ENCODE measurements around the gene NUP98.
A peak's percentile ranks its signal among the peaks of the same experiment; 100 is the strongest.

Gene NUP98

GRCh38 chr11:3797329-3798090, at the start of gene NUP98:
Gene NUP98 (minus strand): TSS chr11:3797554. CDS start chr11:3782117, 15,437 bp downstream.
- peak; percentile 100 for DNase-seq

DNA sequence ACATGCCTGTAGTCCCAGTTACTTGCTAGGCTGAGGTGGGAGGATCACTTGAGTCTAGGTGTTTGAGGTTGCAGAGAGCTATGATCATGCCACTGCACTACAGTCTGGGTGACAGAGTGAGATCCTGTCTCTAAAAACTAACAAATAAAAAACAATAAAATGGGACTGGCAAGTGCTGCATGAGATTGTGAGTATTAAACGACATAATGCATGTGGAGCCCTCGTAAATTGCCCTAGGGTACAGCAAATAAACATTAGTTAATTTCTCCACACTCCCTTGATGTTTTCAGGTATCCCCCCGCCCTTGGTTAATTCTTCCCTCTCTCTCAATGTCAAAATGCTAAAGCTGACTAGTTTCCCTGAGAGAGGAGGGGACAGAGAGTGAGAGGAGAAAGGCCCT, 48.3 kb upstream of the NUP98 start:
- no peak for DNase-seq

DNA sequence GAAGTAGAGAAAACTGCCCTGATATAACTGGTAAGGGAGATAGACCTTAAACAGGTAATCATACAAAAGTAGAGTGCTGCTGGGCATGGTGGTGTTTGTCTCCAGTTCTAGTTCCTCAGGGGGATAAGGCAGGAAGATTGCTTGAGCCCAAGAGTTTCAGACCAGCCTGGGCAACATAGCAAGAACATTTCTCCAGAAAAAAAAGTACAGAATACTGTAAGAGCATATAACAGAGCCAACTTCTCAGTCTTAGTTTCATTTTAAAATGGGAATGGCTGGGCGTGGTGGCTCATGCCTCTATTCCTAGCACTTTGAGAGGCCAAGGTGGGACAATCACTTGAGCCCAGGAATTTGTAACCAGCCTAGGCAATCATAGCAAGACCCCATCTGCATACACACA, 47.9 kb upstream of the NUP98 start:
- no peak for DNase-seq

DNA sequence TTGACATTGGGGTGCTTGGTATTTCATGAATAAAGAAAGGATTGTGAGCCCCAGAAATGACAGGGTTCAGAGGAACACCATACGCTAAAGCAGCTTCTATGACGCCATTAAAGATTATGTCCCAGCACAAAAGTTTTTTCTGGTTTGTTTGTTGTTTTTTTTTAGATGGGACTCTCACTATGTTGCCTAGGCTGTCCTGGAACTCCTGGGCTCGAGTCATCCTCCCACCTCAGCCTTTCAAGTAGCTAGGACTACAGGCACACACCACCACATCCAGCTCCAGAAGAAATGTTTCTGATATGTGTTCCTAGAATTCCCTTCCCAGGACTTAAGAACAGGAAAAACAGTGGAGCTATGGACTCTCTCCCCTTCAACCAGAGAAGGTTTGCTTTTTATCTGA, 46.0 kb upstream of the NUP98 start:
- no peak for DNase-seq

- peak; percentile 91 for DNase-seq
These were observed 44.3 kb upstream of the NUP98 start for GRCh38 chr11:3841426-3842350.

GRCh38 chr11:3840870-3841425, 43.6 kb upstream of the NUP98 start, which contains the start of gene RHOG:
Gene RHOG (minus strand): TSS chr11:3840959. CDS start chr11:3828138, 12,821 bp downstream.
- peak; percentile 91 for DNase-seq

- peak; percentile 46 for DNase-seq
These were observed 42.9 kb upstream of the NUP98 start for GRCh38 chr11:3840004-3840869.

- no peak for DNase-seq
These were observed 41.1 kb upstream of the NUP98 start for GRCh38 chr11:3838504-3838903.

DNA sequence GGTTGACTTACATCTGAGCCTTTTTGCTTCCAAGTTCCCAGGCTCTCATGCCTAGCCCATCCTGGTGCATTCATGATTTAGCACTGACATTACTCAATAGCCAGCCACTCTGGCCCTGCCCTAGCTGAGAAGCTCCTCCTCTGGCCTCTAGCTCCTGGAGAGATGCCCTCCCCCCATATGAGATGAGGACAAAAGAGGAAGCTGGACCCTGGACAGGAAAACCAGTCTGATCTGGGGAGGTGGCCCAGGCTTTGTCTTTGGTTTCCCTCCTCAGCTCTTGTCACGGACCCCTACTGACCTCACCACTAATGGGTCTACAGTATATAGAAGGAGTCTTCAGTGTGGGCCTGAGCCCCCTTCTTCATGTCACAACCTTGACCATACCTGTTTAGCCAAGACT, 40.4 kb upstream of the NUP98 start:
- no peak for DNase-seq

DNA sequence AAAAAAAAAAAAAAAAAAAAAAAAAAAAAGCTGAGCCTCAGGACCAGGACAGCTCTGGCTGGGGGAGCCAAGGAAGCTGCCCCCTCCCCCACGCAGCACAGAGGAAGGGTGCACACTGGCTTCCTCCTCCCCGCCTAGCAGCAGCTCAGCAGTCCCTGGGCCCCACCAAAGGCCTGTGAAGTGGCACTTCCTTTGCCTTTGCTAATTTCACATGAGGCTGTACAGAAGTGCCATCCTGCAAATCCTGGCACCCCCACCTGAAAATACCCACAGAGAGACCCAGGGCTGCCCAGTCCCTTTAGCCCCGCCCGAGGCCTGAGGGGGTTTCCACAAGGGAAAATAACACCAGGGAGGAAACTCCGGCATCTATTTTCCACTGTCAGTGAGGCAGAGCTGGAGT, 39.5 kb upstream of the NUP98 start:
- no peak for DNase-seq

- DNase-seq: no peak
These were observed 38.4 kb upstream of the NUP98 start for GRCh38 chr11:3835751-3836150.

DNA sequence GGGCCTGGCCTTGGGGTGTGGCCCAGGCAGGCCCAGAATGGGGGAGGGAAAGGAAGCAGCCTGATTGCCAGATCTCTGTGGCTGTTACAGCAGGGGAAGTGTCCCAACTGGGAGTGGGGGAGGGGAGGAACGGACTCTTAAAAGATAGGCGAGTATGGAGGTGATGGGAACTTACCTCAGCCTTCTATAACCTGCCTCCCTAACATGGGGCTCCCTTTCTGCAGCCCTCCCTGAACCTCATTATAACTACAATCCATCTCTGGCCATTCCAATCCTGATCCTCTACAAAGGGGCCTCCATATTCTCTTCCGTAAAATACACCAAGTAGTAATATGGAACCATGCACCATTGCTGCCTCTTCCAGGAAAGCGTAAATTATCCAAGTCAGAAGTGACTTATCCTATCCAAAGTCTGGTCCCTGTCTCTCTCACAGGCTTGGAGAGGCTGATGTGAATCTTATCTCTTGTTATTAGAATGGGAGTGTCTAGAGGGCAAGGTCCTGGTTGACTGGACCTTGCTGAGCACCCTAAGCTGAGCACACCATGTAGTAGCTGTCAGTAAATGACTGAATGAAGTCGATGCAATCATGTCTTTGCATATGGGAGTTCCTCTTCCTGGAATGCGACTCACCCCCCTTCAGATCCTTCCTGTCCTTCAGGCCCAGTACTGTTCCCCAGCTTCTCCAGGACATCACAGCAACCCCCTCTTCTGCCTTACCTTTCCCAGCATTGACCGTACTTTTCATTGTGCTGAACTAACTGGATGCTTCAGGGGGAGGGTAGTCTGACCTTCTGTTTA, 37.5 kb upstream of the NUP98 start:
- no peak for DNase-seq

DNA sequence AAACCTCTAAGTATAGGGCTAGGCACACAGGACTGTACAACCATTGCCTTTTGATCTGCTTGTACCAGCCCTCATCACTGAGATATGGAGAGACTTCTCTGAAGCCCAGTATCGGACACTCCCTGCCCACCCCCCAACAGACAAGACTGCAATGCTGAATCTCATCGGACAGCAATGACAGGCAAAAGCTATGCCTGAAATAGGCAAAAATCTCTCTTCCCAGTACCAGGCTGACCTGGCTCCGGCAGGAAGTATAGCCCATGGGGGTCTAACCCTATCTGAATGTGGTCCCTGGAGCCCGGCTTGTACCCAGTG, 37.0 kb upstream of the NUP98 start:
- DNase-seq: no peak

DNA sequence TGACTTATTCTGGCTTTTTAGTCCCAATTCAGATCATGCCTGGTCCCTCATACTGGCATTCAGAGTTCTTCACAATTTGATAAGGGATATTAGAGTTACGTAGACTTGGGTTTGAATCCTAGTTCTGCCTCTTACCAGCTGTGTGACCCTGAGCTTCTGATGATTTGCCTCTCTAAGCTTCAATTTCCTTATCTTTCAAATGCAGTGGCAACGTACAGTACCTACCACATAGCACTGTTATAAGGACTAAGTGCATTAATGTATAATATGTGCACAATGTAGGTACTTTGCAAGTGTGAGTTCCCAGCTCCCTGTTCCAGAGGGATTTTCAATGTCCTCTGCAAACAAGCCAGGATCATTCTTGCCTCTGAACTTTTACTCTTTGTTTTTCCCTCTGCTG, 36.1 kb upstream of the NUP98 start:
- no peak for DNase-seq

DNA sequence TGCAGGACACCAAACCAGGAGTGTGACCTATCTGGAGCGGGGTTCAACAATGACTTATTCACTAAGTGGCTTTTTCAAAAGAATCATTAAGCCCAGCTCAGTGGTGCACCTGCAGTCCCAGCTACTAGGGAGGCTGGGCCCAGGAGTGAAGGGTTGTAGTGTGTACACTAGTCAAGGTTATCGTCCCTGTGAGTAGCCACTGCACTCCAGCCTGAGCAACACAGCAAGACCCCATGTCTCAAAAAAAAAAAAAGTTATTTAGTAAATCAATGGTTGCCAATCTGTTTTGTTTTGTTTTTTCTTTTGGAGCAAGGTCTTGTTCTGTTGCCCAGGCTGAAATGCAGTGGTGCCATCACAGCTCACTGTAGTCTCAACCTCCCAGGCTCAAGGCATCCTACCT, 35.5 kb upstream of the NUP98 start:
- DNase-seq: peak; percentile 11

- no peak for DNase-seq
These were observed 34.3 kb upstream of the NUP98 start for GRCh38 chr11:3831378-3832239.

DNA sequence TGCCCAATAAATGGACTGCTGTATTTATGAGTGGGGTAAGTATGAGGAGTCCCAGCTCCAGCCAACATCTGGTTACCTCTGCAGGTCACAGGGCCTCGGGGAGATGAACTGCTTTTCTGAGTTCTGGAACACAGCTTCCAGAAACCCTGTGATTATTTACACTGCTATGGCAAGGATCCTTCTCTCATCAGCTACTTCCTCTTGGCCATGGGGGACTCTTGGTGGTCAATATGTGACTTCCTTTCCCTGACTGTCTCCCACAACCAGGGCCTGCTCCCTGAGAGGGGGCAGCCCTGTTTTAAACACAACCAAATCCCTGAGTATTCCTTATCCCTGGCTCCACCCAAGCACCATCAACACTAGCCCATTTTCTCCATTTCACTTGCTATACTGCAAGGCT, 33.4 kb upstream of the NUP98 start:
- DNase-seq: no peak

DNA sequence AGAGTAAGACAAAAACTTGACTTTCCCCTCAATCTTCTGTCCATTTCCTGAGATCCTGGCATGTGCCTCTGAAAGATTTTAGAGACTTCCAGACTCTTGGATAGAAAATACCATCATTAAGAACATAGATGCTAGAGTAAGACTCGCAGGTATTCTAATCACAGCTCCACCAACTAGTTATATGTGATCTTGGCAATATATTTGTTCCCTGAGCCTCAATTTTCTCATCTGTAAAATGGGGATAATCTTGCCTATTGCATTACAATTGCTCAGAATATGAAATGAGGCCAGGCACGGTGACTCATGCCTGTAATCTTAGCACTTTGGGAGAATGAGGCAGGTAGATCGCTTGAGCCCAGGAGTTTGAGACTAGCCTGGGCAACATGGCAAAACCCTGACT, 32.7 kb upstream of the NUP98 start:
- no peak for DNase-seq

GRCh38 chr11:3827434-3828186, 30.3 kb upstream of the NUP98 start:
- no peak for DNase-seq

- DNase-seq: no peak
These were observed 29.4 kb upstream of the NUP98 start for GRCh38 chr11:3826721-3827120.

Data from DMS53 (cell line).